Measurements from ENCODE around the gene KLHDC9. TPM values are rescaled to one million over a fixed set of nuclear protein-coding genes. Genes with fewer than 3 reads are reported as not detected.

The KLHDC9 gene
- total and polyA plus RNA-seq, 9 of the 15 experiments (the other 6 are each of a cell fraction or from before 2014, with no cell fraction given), result not detected

DNA sequence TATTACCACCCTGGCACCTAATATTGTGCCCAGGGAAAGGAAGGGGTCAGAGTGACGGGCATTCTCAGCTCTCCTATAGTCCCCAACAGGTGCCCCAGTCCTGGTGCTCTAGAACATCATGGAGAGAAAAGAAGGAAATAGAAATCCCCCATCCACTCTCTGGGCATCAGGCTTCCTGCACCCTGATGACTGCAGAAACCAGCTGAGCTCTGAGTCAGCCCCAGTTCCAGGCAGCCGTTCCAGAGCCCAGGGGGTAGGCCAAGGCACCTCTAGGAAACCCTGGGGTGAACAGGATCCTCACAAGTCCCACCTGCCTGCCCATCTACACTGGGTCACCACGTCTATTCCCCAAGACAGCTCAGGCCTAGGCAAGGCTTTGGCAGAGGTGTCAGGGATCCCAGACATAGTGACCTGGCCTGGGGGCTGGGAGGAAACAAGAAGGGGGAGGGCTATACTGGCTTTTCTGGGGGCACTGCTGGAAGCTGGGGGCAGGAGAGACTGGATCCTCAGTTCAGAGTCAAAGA lies 9.5 kb upstream of the KLHDC9 start:
- Histone ChIP-seq H3K27ac (ENCODE audit: extremely low read depth, low read depth, low read length) (no peak overlapping the region), H3K79me2 (ENCODE audit: control insufficient read depth, insufficient read depth, low read length) (no peaks in the 10 kb centered on the region), H3K36me3 (ENCODE audit: control insufficient read depth, insufficient read depth, low read length) (no peaks in the 10 kb centered on the region), H3K4me3 (no peak overlapping the region), H3K9me3 (replicated peaks; ENCODE audit: control insufficient read depth, insufficient read depth, low read depth, low read length) (0 out of 2 replicates have a peak, but pooled peaks cover 3% of the 10 kb centered on the region), H3K9me1 (ENCODE audit: control insufficient read depth, insufficient read depth, low read length) (no peaks in the 10 kb centered on the region), H3K9ac (ENCODE audit: insufficient read depth in 1 of 2, low read depth in 2 of 2, low read length in 2 of 2) (no peak overlapping the region; a peak in 1 of 4 replicates), H3K4me2 (ENCODE audit: insufficient read depth, low read length) (no peak overlapping the region), H3K4me1 (replicated peaks in 1 of 2; ENCODE audit: control insufficient read depth in 2 of 2, insufficient read depth in 2 of 2, low read length in 2 of 2) (peaks cover 6 to 8% of the 10 kb centered on the region in 2 experiments; a peak in 4 of 5 replicates), H2AFZ (ENCODE audit: low read depth, low read length) (no peak overlapping the region), H3K27me3 (ENCODE audit: control insufficient read depth in 2 of 2, insufficient read depth in 2 of 2, low read length in 2 of 2) (no peaks in the 10 kb centered on the region), H4K20me1 (replicated peaks; ENCODE audit: control insufficient read depth, insufficient read depth, low read length) (no peaks in the 10 kb centered on the region)
- in situ Hi-C loops (cut with MboI), result loop anchor here (25.0 kb wide), 1 partner anchor 251 kb away; no protein-coding TSS in a partner anchor
- no peak for ATAC-seq
- POLR2A ChIA-PET, result interaction anchor here (0.9 kb wide), 1 partner anchor 9 kb away, joined by 3 read pairs; the partner anchor contains the start of gene KLHDC9
- WGBS (ENCODE audit: insufficient coverage, low coverage, missing lambda C conversion rate), result 18% methylated on average over 2 of the region's 3 CpGs
- intact Hi-C loops (cut with micrococcal nuclease), result no loop called here
- no TSS peak for BruUV-seq (replicated peaks)
- FAIRE-seq, result no peak
- no peak for DNase-seq (ENCODE audit: extremely low read depth in 1 of 4, low spot score in 3 of 4)
- CTCF ChIA-PET (ENCODE audit: low intra/inter-chr PET ratio), result no interaction called here
- TF ChIP-seq, protein P1, sequence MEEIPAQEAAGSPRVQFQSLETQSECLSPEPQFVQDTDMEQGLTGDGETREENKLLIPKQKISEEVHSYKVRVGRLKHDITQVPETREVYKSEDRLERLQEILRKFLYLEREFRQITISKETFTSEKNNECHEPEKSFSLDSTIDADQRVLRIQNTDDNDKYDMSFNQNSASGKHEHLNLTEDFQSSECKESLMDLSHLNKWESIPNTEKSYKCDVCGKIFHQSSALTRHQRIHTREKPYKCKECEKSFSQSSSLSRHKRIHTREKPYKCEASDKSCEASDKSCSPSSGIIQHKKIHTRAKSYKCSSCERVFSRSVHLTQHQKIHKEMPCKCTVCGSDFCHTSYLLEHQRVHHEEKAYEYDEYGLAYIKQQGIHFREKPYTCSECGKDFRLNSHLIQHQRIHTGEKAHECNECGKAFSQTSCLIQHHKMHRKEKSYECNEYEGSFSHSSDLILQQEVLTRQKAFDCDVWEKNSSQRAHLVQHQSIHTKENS (CRISPR knock-in tag; IDR thresholded peaks at IDR 0.05), result no peak
- TF ChIP-seq ZNF551 (CRISPR knock-in tag; IDR thresholded peaks at IDR 0.05), result no peak
- no peak for TF ChIP-seq RCOR1 (IDR thresholded peaks at IDR 0.05; ENCODE audit: borderline replicate concordance in 1 of 2, low read depth in 2 of 2, low read length in 2 of 2)
- TF ChIP-seq, protein P2, sequence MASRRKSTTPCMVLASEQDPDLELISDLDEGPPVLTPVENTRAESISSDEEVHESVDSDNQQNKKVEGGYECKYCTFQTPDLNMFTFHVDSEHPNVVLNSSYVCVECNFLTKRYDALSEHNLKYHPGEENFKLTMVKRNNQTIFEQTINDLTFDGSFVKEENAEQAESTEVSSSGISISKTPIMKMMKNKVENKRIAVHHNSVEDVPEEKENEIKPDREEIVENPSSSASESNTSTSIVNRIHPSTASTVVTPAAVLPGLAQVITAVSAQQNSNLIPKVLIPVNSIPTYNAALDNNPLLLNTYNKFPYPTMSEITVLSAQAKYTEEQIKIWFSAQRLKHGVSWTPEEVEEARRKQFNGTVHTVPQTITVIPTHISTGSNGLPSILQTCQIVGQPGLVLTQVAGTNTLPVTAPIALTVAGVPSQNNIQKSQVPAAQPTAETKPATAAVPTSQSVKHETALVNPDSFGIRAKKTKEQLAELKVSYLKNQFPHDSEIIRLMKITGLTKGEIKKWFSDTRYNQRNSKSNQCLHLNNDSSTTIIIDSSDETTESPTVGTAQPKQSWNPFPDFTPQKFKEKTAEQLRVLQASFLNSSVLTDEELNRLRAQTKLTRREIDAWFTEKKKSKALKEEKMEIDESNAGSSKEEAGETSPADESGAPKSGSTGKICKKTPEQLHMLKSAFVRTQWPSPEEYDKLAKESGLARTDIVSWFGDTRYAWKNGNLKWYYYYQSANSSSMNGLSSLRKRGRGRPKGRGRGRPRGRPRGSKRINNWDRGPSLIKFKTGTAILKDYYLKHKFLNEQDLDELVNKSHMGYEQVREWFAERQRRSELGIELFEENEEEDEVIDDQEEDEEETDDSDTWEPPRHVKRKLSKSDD (conservative IDR thresholded peaks at IDR 0.05; ENCODE audit: low read length), result no peak
- TF ChIP-seq PTTG1 (tag; IDR thresholded peaks at IDR 0.05; ENCODE audit: low read depth), result no peak
- no peak for TF ChIP-seq SRSF3 (IDR thresholded peaks at IDR 0.05; ENCODE audit: insufficient read depth, low read length)
- no peak for TF ChIP-seq KLF1 (tag; IDR thresholded peaks at IDR 0.05)
- TF ChIP-seq RBM17 (IDR thresholded peaks at IDR 0.05; ENCODE audit: borderline replicate concordance, low read depth, low read length), result no peak
- TF ChIP-seq TAF9B (IDR thresholded peaks at IDR 0.05; ENCODE audit: partially characterized antibody), result no peak
- TF ChIP-seq, protein P3, sequence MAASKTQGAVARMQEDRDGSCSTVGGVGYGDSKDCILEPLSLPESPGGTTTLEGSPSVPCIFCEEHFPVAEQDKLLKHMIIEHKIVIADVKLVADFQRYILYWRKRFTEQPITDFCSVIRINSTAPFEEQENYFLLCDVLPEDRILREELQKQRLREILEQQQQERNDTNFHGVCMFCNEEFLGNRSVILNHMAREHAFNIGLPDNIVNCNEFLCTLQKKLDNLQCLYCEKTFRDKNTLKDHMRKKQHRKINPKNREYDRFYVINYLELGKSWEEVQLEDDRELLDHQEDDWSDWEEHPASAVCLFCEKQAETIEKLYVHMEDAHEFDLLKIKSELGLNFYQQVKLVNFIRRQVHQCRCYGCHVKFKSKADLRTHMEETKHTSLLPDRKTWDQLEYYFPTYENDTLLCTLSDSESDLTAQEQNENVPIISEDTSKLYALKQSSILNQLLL (CRISPR knock-in tag; IDR thresholded peaks at IDR 0.05; ENCODE audit: borderline replicate concordance), result no peak
- TF ChIP-seq, protein P4, sequence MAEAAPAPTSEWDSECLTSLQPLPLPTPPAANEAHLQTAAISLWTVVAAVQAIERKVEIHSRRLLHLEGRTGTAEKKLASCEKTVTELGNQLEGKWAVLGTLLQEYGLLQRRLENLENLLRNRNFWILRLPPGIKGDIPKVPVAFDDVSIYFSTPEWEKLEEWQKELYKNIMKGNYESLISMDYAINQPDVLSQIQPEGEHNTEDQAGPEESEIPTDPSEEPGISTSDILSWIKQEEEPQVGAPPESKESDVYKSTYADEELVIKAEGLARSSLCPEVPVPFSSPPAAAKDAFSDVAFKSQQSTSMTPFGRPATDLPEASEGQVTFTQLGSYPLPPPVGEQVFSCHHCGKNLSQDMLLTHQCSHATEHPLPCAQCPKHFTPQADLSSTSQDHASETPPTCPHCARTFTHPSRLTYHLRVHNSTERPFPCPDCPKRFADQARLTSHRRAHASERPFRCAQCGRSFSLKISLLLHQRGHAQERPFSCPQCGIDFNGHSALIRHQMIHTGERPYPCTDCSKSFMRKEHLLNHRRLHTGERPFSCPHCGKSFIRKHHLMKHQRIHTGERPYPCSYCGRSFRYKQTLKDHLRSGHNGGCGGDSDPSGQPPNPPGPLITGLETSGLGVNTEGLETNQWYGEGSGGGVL (CRISPR knock-in tag; IDR thresholded peaks at IDR 0.05), result no peak
- no peak for TF ChIP-seq GATA2 (CRISPR knock-in tag; IDR thresholded peaks at IDR 0.05)
- TF ChIP-seq RAD51 (IDR thresholded peaks at IDR 0.05; ENCODE audit: borderline replicate concordance, low read depth), result no peak
- TF ChIP-seq ZZZ3 (IDR thresholded peaks at IDR 0.05), result no peak

Measured in K562 (cell line).